Nephron progenitor cell (in vitro differentiated cells): Measurements from ENCODE around the gene DGUOK.

ENCODE experiments used
- DNase-seq: peaks from one replicate; pipeline ENCODE4 v3.0.0; 2021
- H3K27ac Mint-ChIP-seq: 2 replicates; pipeline ENCODE4 v1.8.0; 2021; ENCODE audit warnings: mild to moderate bottlenecking, moderate library complexity, mixed read lengths
- H3K27me3 Mint-ChIP-seq: 2 replicates; pipeline ENCODE4 v1.8.0; 2021; ENCODE audit warnings: mild to moderate bottlenecking, low read depth, mixed read lengths; ENCODE audit not compliant: poor library complexity
- H3K36me3 Mint-ChIP-seq: 2 replicates; pipeline ENCODE4 v1.8.0; 2021; ENCODE audit warnings: low read depth, mixed read lengths
- H3K4me1 Mint-ChIP-seq: 2 replicates; pipeline ENCODE4 v1.8.0; 2021; ENCODE audit warnings: mixed read lengths
- H3K4me3 Mint-ChIP-seq: 2 replicates; pipeline ENCODE4 v1.8.0; 2021; ENCODE audit warnings: mild to moderate bottlenecking, moderate library complexity, mixed read lengths
- H3K9me3 Mint-ChIP-seq: 2 replicates; pipeline ENCODE4 v1.8.0; 2021; ENCODE audit warnings: mild to moderate bottlenecking, moderate library complexity, mixed read lengths
- TF ChIP-seq, protein P1 (sequence below): fragments of 200-600 bp; sonication (generic); IDR thresholded peaks from 2 replicates; pipeline ENCODE4 v1.5.0; 2021; ENCODE audit warnings: antibody characterized with exemption

DGUOK gene

DNA sequence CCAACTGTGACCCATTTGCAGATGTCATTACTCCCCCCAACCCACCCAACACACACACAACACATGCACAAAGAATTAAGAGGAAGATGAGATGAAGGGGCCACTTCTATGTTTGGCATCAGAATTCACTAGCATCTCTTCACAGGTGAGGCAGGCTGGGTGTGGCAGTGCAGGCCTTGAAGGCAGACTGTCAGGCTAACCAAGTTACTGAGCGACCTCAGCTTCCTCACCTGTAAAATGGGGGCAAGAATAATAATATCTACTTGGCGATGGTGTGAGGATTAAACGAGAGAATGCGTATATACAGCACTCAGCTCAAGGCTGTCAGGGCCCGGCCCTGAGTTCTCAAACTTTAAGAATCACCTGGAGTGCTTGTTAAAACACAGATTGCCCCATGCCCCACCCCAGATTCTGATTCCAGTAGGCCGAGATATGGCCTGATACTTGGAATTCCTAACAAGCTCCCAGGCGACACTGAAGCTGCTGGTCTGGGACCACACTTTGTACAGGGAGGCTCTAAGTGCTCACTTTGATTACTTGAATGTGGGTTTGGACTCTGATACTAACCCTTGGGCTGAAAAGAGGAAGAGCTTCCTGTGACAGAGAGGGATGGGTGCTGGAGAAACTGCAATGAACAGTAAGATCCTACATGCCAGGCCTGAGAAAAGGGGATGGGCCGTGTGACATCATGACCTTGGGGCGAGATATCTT is 32.8 kb upstream of the DGUOK start:
- TF ChIP-seq, protein P1, sequence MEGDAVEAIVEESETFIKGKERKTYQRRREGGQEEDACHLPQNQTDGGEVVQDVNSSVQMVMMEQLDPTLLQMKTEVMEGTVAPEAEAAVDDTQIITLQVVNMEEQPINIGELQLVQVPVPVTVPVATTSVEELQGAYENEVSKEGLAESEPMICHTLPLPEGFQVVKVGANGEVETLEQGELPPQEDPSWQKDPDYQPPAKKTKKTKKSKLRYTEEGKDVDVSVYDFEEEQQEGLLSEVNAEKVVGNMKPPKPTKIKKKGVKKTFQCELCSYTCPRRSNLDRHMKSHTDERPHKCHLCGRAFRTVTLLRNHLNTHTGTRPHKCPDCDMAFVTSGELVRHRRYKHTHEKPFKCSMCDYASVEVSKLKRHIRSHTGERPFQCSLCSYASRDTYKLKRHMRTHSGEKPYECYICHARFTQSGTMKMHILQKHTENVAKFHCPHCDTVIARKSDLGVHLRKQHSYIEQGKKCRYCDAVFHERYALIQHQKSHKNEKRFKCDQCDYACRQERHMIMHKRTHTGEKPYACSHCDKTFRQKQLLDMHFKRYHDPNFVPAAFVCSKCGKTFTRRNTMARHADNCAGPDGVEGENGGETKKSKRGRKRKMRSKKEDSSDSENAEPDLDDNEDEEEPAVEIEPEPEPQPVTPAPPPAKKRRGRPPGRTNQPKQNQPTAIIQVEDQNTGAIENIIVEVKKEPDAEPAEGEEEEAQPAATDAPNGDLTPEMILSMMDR = no peak
- Mint-ChIP-seq H3K27me3 (peaks cover 13% of the 10 kb centered on the region), H3K9me3 (no peaks in the 10 kb centered on the region), H3K36me3 (no peaks in the 10 kb centered on the region), H3K4me1 (peaks cover 5% of the 10 kb centered on the region), H3K4me3 (no peak overlapping the region), H3K27ac (no peak overlapping the region)
- no peak for DNase-seq

DNA sequence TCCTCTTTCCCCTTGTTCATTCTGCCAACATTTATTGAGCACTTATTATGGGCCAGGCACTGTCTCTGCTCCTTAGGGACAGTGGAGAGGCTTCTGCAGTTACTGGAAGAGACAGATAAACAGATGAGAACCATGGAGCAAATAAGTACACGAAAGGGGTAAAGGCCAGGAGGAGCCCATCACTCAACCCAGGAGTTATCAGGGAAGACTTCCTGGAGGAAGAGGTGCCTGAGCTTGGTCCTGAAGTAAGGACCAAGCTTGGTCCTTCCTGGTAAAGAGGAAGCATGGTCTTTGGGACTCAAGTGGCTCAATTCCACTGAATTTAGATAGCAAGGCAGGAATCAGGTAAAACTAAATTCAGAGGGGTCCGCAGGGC is 32.2 kb upstream of the DGUOK start:
- TF ChIP-seq, protein P1 = no peak
- H3K27me3 Mint-ChIP-seq = peaks cover 13% of the 10 kb centered on the region
- H3K27ac Mint-ChIP-seq = no peak overlapping the region
- H3K4me3 Mint-ChIP-seq = no peak overlapping the region
- no peaks in the 10 kb centered on the region for H3K9me3 Mint-ChIP-seq
- no peak for DNase-seq
- peaks cover 5% of the 10 kb centered on the region for H3K4me1 Mint-ChIP-seq
- H3K36me3 Mint-ChIP-seq = no peaks in the 10 kb centered on the region

DNA sequence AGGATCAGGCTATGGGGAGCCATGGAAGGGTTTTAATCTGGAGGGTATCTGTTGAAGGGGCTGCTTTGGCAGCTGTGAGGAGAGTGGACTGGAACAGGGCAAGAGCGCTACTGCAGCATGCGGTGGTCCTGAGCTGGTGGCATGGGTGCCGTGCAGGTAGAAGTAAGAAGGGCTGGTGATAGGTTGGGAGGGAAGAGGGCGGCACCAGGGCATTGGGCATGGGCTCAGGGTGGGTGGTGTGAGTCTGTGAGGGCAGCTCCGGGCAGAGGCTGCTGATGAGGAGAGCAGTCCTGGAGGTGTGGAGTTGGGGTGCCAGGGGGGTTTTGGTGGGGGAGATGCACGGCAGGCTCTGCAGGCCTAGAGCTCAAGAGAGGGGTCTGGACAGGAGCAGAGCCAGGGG is 31.8 kb upstream of the DGUOK start:
- Mint-ChIP-seq H3K27me3 (peaks cover 13% of the 10 kb centered on the region), H3K4me1 (peaks cover 5% of the 10 kb centered on the region), H3K4me3 (no peak overlapping the region), H3K36me3 (no peaks in the 10 kb centered on the region), H3K27ac (no peak overlapping the region), H3K9me3 (no peaks in the 10 kb centered on the region)
- TF ChIP-seq, protein P1 = no peak
- DNase-seq = no peak

DNA sequence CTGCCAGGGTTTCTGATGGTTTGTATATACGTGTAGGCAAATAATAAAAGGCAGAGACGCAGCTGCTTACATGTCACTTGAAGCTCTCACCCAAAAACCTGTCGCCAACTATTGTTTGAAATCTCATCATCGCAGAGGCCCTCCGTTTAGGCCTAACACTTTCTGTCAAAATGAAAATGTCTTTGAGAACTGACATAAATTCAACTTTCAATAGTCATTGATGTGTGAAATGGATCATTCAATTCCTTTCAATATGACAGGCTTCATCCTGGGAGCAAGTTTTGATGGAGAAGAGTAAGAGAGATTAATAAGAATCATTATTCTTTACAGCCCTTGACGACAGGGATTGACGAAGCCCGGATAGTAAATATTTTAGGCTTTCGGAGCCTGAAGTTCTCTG is 31.2 kb upstream of the DGUOK start:
- Mint-ChIP-seq H3K27ac (no peak overlapping the region), H3K9me3 (no peaks in the 10 kb centered on the region), H3K4me3 (no peak overlapping the region), H3K4me1 (peaks cover 5% of the 10 kb centered on the region), H3K36me3 (no peaks in the 10 kb centered on the region), H3K27me3 (peaks cover 10% of the 10 kb centered on the region)
- no peak for DNase-seq
- TF ChIP-seq, protein P1 = no peak

DNA sequence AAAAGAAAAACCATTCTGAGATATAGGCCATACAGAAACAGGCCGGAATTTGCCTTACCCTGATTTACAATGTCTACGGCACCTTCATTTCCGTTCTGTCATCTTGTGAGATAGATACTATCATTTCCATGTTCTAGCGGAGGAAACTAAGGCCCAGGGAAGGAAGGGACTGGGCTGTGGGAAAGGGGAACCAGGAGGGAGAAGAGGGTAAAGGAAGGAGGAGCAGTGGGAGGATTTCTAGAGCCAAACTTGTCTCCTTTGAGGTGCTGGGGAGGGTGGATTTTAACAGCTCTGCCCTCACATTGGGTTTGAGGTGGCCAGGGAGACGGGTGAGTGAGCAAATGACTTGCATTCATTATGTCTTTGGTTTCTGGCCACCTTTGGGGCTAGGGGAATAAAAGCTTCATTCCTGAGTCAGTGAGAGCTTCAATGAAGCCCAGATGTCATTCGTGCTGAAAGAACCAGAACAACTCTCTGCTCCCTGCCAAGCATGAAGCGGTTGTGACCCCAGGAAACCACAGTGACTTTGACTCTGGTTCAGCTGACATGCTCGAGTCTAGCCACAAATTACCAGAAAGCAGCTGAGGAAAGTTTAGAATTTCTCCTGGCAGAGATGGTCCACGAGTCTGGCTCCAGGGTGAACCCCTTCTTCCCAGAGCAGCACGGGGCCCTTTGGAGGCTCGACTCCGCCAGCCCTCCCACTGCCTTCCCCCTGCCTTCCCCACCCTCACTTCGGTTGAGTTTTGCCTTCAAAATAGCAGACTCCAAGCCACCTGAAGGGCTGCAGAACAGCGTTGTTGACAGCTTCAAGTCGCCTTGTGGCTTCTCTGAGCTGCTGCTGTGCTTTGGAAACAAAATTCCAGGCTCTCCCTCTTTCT is 30.1 kb upstream of the DGUOK start:
- peaks cover 13% of the 10 kb centered on the region for H3K27me3 Mint-ChIP-seq
- no peak for DNase-seq
- H3K4me1 Mint-ChIP-seq = peaks cover 5% of the 10 kb centered on the region
- H3K9me3 Mint-ChIP-seq = no peaks in the 10 kb centered on the region
- no peaks in the 10 kb centered on the region for H3K36me3 Mint-ChIP-seq
- no peak overlapping the region for H3K4me3 Mint-ChIP-seq
- TF ChIP-seq, protein P1 = no peak
- H3K27ac Mint-ChIP-seq = no peak overlapping the region
